Measurements from ENCODE around the gene KLK10.

- TF ChIP-seq CTCF (IDR thresholded peaks at IDR 0.05) (no peak), POLR2A (IDR thresholded peaks at IDR 0.05) (no peak)
Observed at GRCh38 chr19:51025809-51026553, 6.5 kb upstream of the KLK10 start.

All from thyroid gland (tissue), 4 donors.